Smooth muscle cell (in vitro differentiated cells): Measurements from ENCODE around the gene WFIKKN2. TPM values are rescaled to one million over a fixed set of nuclear protein-coding genes. Genes with fewer than 3 reads are reported as not detected.
"Not testable (repeated sequence)": the region's sequence is repeated elsewhere in the genome, so short reads cannot be mapped to it uniquely, and the experiment has no call there.

Experiments used
- DNase-seq: peaks from one replicate; lab custom pipeline; 2025; ENCODE audit not compliant: unreplicated experiment; lab: John Stamatoyannopoulos, UW
- H2AFZ ChIP-seq: fragments of 200-600 bp; sonication (generic); 2 replicates; pipeline ENCODE4 v1.6.0; 2016; ENCODE audit warnings: antibody characterized with exemption, low read depth, mild to moderate bottlenecking
- H3F3A ChIP-seq: fragments of 200-600 bp; sonication (generic); 2 replicates; pipeline ENCODE4 v1.6.0; 2017; ENCODE audit warnings: antibody characterized with exemption, low read depth
- H3K27ac ChIP-seq: fragments of 200-600 bp; sonication (generic); 2 replicates; pipeline ENCODE4 v1.5.1; 2016; ENCODE audit warnings: low read depth, mild to moderate bottlenecking
- H3K27me3 ChIP-seq: fragments of 200-600 bp; sonication (generic); 2 replicates; pipeline ENCODE4 v1.6.1; 2016; ENCODE audit warnings: low read depth, mild to moderate bottlenecking
- H3K36me3 ChIP-seq: fragments of 200-600 bp; sonication (generic); 2 replicates; pipeline ENCODE4 v1.5.1; 2016; ENCODE audit warnings: low read depth
- H3K4me1 ChIP-seq: fragments of 200-600 bp; sonication (generic); 2 replicates; pipeline ENCODE4 v1.5.1; 2016; ENCODE audit warnings: low read depth
- H3K4me2 ChIP-seq: fragments of 200-600 bp; sonication (generic); 2 replicates; pipeline ENCODE4 v1.6.0; 2016; ENCODE audit warnings: mild to moderate bottlenecking
- H3K4me3 ChIP-seq: fragments of 200-600 bp; sonication (generic); 2 replicates; pipeline ENCODE4 v1.5.1; 2016; ENCODE audit warnings: mild to moderate bottlenecking
- H3K79me2 ChIP-seq: fragments of 200-600 bp; sonication (generic); 2 replicates; pipeline ENCODE4 v1.6.0; 2016; ENCODE audit warnings: low read depth, mild to moderate bottlenecking
- H3K9ac ChIP-seq: fragments of 200-600 bp; sonication (generic); 2 replicates; pipeline ENCODE4 v1.6.0; 2016; ENCODE audit warnings: low read depth
- H3K9me3 ChIP-seq: fragments of 200-600 bp; sonication (generic); replicated peaks from 2 replicates; pipeline ENCODE4 v1.5.1; 2016; ENCODE audit warnings: low read depth
- H4K20me1 ChIP-seq: fragments of 200-600 bp; sonication (generic); 2 replicates; pipeline ENCODE4 v1.6.0; 2016; ENCODE audit warnings: low read depth
- CTCF ChIP-seq: fragments of 200-600 bp; sonication (generic); IDR thresholded peaks from 2 replicates; pipeline ENCODE4 v1.5.1; 2017; ENCODE audit warnings: borderline replicate concordance, mild to moderate bottlenecking, antibody characterized with exemption; ENCODE audit not compliant: insufficient read depth, poor library complexity, severe bottlenecking
- WGBS: methylation state at CpG from one replicate; pipeline ENCODE4 v1.1.7; 2016; ENCODE audit warnings: low lambda C conversion rate; 5-methylcytosine and 5-hydroxymethylcytosine counted together
- polyA plus RNA-seq: library from polyadenylated mRNA; unstranded; fragments of >200 nt; fragmentation: Nextera tagmentation; extraction: Ambion mirVana; gene quantifications from 2 replicates; pipeline ENCODE4 v1.2.1, GENCODE V29; 2016
- total RNA-seq: library from RNA; depleted of rRNA; stranded (reverse); fragments of >200 nt; gene quantifications from 2 replicates; pipeline ENCODE4 v1.2.3, GENCODE V29; 2014

WFIKKN2 gene
- total and polyA plus RNA-seq, 2 experiments from 2014 or later: not detected

GRCh38 chr17:50858486-50859225, 23.3 kb downstream of the WFIKKN2 start:
- Histone ChIP-seq H3K27me3 (no peaks in the 10 kb centered on the region), H3K27ac (no peak overlapping the region), H3K36me3 (no peaks in the 10 kb centered on the region), H2AFZ (no peak overlapping the region), H3K9ac (no peak overlapping the region), H3F3A (no peaks in the 10 kb centered on the region), H3K4me1 (peaks cover 8% of the 10 kb centered on the region), H3K9me3 (no peaks in the 10 kb centered on the region), H3K79me2 (peaks cover 18% of the 10 kb centered on the region), H3K4me2 (no peak overlapping the region), H4K20me1 (peaks cover 24% of the 10 kb centered on the region), H3K4me3 (no peak overlapping the region)
- WGBS: 94% methylated on average over 12 of the region's 12 CpGs
- TF ChIP-seq CTCF: no peak
- DNase-seq: no peak

- H3K9me3 ChIP-seq, DNase-seq, H3K4me2 ChIP-seq, H3F3A ChIP-seq, H3K36me3 ChIP-seq, H3K9ac ChIP-seq, H3K4me3 ChIP-seq, H2AFZ ChIP-seq, H3K27me3 ChIP-seq, H3K27ac ChIP-seq: not testable (repeated sequence)
- Histone ChIP-seq H4K20me1 (peaks cover 34% of the 10 kb centered on the region), H3K79me2 (peaks cover 29% of the 10 kb centered on the region), H3K4me1 (peaks cover 16% of the 10 kb centered on the region)
- WGBS: 96% methylated on average over 15 of the region's 15 CpGs
These were observed 24.3 kb downstream of the WFIKKN2 start for GRCh38 chr17:50859727-50860126.

- peaks cover 44% of the 10 kb centered on the region for H4K20me1 ChIP-seq
- no peaks in the 10 kb centered on the region for H3K27me3 ChIP-seq
- no peak overlapping the region for H2AFZ ChIP-seq
- WGBS: 94% methylated on average over 2 of the region's 2 CpGs
- H3K9ac ChIP-seq: no peak overlapping the region
- peaks cover 16% of the 10 kb centered on the region for H3K4me1 ChIP-seq
- no peaks in the 10 kb centered on the region for H3F3A ChIP-seq
- H3K4me2 ChIP-seq: no peak overlapping the region
- no peak overlapping the region for H3K4me3 ChIP-seq
- H3K36me3 ChIP-seq: no peaks in the 10 kb centered on the region
- H3K79me2 ChIP-seq: peaks cover 41% of the 10 kb centered on the region
- no peak for TF ChIP-seq CTCF
- H3K9me3 ChIP-seq: no peaks in the 10 kb centered on the region
- peak overlapping the region; percentile 29 for H3K27ac ChIP-seq
- DNase-seq: no peak
These were observed 25.9 kb downstream of the WFIKKN2 start for GRCh38 chr17:50861334-50861676.

- WGBS: 90% methylated on average over 7 of the region's 7 CpGs
- peaks cover 3% of the 10 kb centered on the region for H3F3A ChIP-seq
- H3K79me2 ChIP-seq: peaks cover 41% of the 10 kb centered on the region
- H3K4me1 ChIP-seq: peaks cover 16% of the 10 kb centered on the region
- peaks cover 44% of the 10 kb centered on the region for H4K20me1 ChIP-seq
- H3K9me3 ChIP-seq: no peaks in the 10 kb centered on the region
- H3K27me3 ChIP-seq: no peaks in the 10 kb centered on the region
- H3K36me3 ChIP-seq: no peaks in the 10 kb centered on the region
- DNase-seq: no peak
- H3K4me3 ChIP-seq: peak overlapping the region; percentile 98
- H3K9ac ChIP-seq: no peak overlapping the region
- no peak for TF ChIP-seq CTCF
- peak overlapping the region; percentile 29 for H3K27ac ChIP-seq
- H3K4me2 ChIP-seq: peak overlapping the region; percentile 32
- no peak overlapping the region for H2AFZ ChIP-seq
These were observed 26.6 kb downstream of the WFIKKN2 start for GRCh38 chr17:50861822-50862528.
